Hepatocyte (in vitro differentiated cells): Measurements from ENCODE around the gene GOLT1A.

Source experiments
- EZH2 ChIP-seq: fragments of 200-600 bp; sonication (generic); IDR thresholded peaks from 2 replicates; pipeline ENCODE4 v1.6.1; 2016; ENCODE audit warnings: antibody characterized with exemption, mild to moderate bottlenecking, borderline replicate concordance
- EZH2phosphoT487 ChIP-seq: fragments of 200-600 bp; sonication (generic); IDR thresholded peaks from one replicate; pipeline ENCODE4 v1.6.1; 2018; ENCODE audit warnings: antibody characterized with exemption, mild to moderate bottlenecking, low read depth, moderate library complexity; ENCODE audit not compliant: unreplicated experiment, severe bottlenecking
- TF ChIP-seq, protein P1 (sequence below): fragments of 200-600 bp; sonication (generic); IDR thresholded peaks from 2 replicates; pipeline ENCODE4 v1.5.1; 2016; ENCODE audit warnings: antibody characterized with exemption, mild to moderate bottlenecking; ENCODE audit not compliant: poor library complexity

DNA sequence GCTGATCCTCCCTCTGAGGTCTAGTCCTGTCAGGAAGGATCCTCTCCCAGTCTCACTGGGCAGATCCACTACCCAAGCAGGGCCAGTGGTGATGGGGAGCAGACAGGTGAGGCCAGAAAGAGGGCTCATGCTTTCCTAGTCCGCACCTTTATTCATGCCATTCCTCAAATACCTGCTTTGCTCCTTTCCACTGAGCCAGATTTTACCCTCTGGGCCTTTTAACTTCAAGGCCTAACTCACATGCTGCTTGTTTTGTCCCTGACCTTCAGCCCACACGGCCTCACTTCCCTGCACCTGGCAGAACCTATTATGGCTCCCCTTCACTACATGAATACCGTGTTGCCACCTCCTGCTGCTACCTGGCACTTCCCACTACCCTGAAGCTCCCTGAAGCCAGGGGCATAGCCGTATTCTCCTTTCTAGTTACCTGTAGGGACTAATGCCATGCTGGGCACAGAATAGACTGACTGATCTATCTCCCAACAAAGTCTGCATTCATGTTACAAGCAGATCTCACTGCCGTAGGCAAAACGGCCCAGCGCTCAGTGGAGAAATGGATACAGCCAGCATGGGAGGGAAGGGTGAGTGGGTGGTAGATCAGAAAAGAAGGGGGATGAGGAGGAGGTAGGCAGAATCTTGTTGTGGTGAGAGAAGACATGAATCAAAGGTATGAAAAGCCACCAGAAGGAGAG lies 36.1 kb upstream of the GOLT1A start:
- TF ChIP-seq, protein P1, sequence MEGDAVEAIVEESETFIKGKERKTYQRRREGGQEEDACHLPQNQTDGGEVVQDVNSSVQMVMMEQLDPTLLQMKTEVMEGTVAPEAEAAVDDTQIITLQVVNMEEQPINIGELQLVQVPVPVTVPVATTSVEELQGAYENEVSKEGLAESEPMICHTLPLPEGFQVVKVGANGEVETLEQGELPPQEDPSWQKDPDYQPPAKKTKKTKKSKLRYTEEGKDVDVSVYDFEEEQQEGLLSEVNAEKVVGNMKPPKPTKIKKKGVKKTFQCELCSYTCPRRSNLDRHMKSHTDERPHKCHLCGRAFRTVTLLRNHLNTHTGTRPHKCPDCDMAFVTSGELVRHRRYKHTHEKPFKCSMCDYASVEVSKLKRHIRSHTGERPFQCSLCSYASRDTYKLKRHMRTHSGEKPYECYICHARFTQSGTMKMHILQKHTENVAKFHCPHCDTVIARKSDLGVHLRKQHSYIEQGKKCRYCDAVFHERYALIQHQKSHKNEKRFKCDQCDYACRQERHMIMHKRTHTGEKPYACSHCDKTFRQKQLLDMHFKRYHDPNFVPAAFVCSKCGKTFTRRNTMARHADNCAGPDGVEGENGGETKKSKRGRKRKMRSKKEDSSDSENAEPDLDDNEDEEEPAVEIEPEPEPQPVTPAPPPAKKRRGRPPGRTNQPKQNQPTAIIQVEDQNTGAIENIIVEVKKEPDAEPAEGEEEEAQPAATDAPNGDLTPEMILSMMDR: no peak
- TF ChIP-seq EZH2: no peak
- TF ChIP-seq EZH2phosphoT487: no peak
